IPS-11a (cell line): Measurements from ENCODE around the gene DDX24.

Source experiments
- H3K4me3 ChIP-seq: one replicate; pipeline ENCODE4 v1.5.1; 2013; ENCODE audit warnings: low read depth, low read length, control low read depth

DDX24 gene

DNA sequence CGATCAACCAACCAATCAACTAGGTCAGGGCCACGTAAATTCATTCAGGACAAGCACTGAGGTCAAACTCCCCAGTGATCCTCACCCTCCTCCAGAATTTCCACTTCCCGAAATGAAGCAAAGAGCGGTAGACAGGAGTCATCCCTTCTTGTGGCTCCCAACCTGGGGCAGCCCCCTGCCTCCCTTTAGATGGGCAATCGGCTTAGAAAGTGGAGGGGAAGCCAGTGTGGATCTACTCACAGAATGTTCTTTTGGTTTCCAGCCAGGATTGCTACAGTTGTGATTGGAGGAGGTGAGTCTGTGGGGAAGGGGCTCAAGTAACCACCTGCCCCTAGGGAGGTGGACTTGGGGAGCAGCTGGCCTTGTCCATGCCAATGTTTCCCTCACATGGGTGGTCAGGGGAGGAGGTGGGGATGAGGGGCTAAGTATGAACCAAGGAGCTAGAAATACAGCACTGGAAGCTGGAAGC is 33.6 kb upstream of the DDX24 start:
- no peak overlapping the region for H3K4me3 ChIP-seq

DNA sequence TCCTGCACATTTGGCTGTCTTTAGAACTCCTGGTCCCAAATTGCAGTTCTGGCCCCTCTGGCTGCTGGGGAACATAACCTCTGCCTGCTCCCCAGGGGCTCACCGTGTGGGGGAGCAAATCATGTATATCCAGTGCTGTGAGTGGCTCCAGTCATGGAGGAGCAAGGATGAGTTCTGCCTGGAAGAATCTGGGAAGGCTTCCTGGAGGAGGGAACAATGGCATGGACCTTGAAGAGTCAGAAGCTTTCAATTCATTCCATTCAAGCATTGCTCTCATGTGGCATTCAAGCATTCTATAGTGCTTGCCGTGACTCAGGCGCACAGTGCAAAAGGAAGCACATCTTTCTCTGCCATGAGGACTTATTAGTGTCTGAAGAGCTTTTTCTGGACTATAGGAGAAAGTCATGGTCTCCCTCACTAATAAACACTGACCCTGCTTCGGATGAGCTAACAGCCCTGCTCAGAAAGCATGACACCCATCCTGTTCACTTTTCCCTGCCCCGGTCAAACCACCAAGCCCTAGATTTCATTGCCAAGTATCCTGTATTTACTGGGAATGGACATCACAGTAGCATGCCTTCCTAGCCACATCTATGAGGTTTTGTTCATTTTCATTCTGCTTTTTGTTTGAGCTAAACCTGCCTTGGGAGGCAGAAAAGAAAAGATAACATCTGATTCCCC is 33.0 kb upstream of the DDX24 start:
- no peak overlapping the region for H3K4me3 ChIP-seq

- no peak overlapping the region for H3K4me3 ChIP-seq
These were observed 32.5 kb upstream of the DDX24 start for GRCh38 chr14:94113490-94113889.

GRCh38 chr14:94113073-94113472 is 32.1 kb upstream of the DDX24 start:
- no peak overlapping the region for H3K4me3 ChIP-seq

- no peak overlapping the region for H3K4me3 ChIP-seq
These were observed 31.6 kb upstream of the DDX24 start for GRCh38 chr14:94112513-94113063.

- no peak overlapping the region for H3K4me3 ChIP-seq
These were observed 30.5 kb upstream of the DDX24 start for GRCh38 chr14:94111276-94112095.

- H3K4me3 ChIP-seq, result no peak within 1 kb of the TSS
These were observed 29.7 kb upstream of the DDX24 start, which contains the start of gene IFI27 for GRCh38 chr14:94110552-94111181. TSS of gene IFI27 (plus strand) at chr14:94110736.

DNA sequence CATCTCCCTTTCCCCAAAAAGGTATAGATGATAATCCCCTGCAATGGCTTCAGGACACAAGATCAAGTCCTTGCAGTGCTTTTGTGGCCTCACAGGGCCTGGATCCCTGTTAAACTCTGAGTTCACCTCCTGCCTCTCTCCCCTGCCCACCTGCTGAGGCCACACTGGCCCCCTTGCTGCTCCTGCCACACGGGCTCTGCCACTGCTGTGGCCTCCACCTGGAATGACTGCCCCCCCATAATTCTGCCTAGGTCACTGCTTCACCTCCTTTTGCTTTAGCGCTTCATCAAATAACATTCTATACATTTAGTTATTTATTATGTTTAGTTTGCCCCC is 28.9 kb upstream of the DDX24 start:
- H3K4me3 ChIP-seq, result no peak overlapping the region

GRCh38 chr14:94104731-94105130 is 23.7 kb upstream of the DDX24 start:
- H3K4me3 ChIP-seq, result no peak overlapping the region

- no peak overlapping the region for H3K4me3 ChIP-seq
These were observed 22.6 kb upstream of the DDX24 start for GRCh38 chr14:94103554-94104150.

DNA sequence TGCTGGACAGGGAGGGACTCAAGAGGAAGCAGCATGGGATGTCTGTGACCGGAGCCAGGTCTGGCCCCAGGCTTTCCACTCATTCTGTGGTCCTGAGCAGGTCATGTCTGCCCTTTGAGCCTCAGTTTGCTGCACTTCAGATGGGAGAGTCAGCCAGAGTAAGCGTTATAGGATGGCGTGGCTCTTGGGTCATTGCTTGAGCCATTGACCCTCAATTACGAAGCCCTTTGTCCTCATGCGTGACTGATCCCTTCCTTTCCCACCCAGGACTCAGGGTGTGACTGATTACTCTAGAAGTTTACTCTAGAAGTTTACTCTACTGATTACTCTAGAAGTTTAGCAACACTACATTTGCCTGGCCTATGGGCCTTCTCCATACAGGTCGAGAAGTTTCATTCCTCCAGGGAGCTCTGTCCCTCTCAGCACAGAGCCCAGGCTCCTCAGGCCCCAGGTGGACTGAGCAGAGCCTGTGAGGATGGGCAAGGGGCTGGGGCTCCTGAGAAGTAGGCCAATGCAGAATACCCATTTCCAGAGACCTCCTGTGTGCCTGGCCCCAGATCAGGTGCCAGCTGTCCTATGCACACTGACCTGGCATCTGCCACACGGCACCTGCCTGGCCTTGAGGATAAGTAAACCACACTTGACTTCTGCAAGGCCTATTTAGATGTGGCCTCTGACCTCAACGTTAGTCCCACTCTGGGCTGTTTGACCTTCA is 21.9 kb upstream of the DDX24 start:
- no peak overlapping the region for H3K4me3 ChIP-seq

DNA sequence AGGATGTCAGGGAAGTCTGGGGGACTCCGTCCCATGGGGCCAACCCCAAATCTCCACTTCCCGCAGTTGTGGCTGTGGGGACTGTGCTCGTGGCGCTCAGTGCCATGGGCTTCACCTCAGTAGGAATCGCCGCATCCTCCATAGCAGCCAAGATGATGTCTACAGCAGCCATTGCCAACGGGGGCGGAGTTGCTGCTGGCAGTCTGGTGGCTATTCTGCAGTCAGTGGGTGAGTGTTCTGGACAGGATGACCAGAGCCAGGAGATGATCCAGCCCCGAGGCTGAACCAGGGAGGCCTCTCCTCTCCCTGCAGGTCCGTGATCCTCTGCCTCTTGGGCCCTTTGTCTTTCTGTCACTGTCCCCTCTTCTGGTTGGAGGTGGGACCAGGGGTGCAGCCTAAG is 20.7 kb upstream of the DDX24 start:
- H3K4me3 ChIP-seq, result no peak overlapping the region

DNA sequence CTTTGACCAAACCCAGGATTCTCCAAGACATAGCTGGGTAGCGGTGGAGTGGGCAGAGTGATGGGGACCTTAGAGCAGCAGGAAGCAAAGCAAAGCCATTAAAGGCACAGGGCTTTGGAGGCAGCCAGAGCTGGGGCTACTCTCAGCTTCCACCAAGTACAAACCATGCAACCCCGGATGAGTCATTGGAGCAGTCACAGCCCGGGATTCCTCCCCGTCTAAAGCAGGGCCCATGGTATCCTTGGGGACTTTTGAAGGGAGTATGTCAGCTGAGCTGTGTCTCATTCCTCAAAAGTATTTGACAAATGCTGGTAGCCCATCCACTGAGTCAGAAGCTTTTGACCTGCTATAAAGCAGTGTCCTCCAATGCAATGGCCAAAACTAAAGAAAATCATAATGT is 19.8 kb upstream of the DDX24 start:
- no peak overlapping the region for H3K4me3 ChIP-seq

GRCh38 chr14:94099006-94099405 is 18.0 kb upstream of the DDX24 start:
- H3K4me3 ChIP-seq, result no peak overlapping the region

DNA sequence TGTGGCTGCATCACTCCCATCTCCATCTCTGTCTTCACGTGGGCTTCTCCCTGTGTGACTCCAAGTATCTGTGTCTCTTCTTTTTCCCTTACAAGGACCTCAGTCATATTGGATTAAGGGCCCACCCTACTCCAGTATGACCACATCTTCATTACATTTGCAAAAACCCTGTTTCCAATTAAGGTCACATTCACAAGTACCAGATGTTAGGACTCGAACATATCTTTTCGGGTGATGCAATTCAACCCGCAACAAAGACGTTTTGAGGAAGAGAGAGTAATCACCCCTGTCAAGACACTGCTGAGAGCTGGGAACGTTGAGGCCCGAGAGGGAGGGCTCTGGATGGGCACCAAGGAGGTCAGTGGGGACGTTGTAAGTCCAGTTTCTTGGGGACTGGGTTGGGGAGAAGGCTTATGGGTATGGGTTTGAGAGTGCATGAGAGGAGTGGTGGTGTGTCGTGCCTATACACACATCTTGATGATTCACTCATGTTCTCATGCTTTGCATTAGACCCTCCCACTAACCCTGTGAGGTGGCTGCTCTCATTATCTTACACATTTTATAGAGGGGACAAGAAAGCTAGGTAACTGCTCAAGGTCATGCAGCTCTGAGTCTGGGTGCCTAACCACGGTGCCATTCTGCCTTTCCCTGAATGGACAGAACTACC is 17.5 kb upstream of the DDX24 start:
- H3K4me3 ChIP-seq, result no peak overlapping the region

- H3K4me3 ChIP-seq, result no peak overlapping the region
These were observed 16.1 kb upstream of the DDX24 start for GRCh38 chr14:94097091-94097490.

- H3K4me3 ChIP-seq, result no peak overlapping the region
These were observed 12.4 kb upstream of the DDX24 start for GRCh38 chr14:94093418-94093817.

GRCh38 chr14:94089479-94089878 is 8.5 kb upstream of the DDX24 start:
- H3K4me3 ChIP-seq, result no peak overlapping the region

DNA sequence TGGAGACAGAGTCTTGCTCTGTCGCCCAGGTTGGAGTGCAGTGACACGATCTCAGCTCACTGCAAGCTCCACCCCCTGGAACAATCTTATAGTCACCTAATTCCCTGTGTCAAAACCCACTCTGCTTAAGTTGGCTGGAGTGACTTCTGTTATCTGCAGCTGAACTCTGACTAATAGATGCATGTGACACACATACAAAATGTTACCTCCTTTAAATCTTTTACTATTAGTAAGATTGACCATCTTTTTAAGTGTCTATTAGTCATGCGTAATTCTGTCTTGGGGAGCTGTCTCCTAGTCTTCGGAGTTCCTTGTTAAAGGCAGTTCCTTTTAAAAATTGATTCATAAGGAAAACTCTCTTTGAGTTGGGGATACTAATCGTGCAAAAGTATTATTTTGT is 7.5 kb upstream of the DDX24 start:
- H3K4me3 ChIP-seq, result no peak overlapping the region

DNA sequence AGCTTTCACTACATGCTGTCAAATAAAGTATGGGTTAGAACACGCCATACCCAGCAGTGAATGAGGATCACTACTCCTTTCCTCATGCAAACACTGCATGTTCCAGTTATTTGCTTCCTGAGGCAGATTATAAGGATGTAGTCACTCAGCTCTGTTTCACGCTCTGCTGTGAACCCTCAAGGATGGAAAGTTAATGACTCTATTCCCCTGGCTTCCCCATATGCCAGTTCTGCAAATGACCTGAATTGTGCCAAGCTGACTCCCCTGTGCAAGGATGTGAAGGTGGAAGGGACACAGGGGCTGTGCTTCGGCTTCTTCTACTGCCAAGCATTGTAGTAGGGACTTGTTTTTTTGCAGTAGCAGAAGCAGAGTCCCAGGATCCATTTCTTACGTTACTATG is 6.9 kb upstream of the DDX24 start:
- H3K4me3 ChIP-seq, result no peak overlapping the region
